HG02623 (cell line): ENCODE measurements around the gene RPL26.

Source experiments
- ATAC-seq: cut with Tn5 transposase; IDR thresholded peaks from one replicate; pipeline ENCODE4 v1.9.1; 2021; ENCODE audit warnings: moderate library complexity; ENCODE audit not compliant: unreplicated experiment

The RPL26 gene

GRCh38 chr17:8383143-8383822 lies at the start of gene RPL26:
TSS of gene RPL26 (minus strand) at chr17:8383193. CDS start at chr17:8382310, 883 bp downstream.
- peak; percentile 90 for ATAC-seq

- no peak for ATAC-seq
Measured at GRCh38 chr17:8430966-8431365, 48.0 kb upstream of the RPL26 start.

GRCh38 chr17:8426802-8427201 lies 43.8 kb upstream of the RPL26 start:
- ATAC-seq = no peak

DNA sequence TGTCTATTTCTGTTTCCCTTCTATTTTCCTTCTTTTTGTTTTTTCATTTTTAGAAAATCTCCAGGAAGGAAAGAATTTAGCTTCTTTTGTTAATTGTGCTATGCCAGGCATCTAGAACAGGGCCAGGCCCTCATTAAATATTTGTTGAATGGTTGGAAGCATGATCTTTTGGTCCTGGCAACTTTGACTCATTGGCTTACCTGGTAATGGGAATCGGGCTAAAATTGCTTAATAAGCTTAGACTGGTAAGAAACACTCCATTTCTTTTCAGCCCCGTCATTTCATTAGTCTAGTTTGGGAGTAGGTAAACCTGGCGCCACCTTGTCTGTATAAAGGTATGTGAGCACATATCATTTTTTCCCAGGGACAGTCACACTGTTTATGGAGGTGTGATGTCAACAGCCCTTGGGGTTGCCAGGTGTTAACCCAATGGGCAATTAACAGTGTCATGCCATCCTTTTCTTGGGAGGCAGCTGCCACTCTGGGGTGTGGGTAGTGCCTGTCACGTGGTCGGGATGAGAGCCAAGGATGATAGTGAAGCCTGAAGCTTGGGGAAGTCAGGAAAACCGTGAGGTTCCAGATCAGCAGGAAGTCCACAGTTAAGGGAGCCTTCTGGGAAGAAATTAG lies 43.2 kb upstream of the RPL26 start:
- no peak for ATAC-seq

DNA sequence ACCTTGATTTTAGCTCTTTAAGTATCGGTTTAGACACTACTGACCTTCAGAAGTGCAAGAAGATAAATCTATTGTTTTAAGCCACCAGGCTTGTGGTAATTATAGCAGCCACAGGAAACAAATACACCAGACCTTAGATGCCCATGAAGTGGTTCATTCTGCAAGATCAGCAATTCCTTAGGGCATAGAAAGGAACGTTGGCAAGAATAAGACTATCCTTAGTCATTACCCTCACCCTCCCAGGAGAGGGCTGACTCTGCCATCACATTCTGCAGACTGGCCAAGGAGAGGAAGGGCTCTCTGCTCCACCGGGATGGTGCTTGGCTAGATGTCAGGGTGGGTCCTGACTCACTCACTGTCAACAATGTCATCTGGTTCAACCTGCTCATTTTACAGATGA lies 38.6 kb upstream of the RPL26 start:
- ATAC-seq = no peak

DNA sequence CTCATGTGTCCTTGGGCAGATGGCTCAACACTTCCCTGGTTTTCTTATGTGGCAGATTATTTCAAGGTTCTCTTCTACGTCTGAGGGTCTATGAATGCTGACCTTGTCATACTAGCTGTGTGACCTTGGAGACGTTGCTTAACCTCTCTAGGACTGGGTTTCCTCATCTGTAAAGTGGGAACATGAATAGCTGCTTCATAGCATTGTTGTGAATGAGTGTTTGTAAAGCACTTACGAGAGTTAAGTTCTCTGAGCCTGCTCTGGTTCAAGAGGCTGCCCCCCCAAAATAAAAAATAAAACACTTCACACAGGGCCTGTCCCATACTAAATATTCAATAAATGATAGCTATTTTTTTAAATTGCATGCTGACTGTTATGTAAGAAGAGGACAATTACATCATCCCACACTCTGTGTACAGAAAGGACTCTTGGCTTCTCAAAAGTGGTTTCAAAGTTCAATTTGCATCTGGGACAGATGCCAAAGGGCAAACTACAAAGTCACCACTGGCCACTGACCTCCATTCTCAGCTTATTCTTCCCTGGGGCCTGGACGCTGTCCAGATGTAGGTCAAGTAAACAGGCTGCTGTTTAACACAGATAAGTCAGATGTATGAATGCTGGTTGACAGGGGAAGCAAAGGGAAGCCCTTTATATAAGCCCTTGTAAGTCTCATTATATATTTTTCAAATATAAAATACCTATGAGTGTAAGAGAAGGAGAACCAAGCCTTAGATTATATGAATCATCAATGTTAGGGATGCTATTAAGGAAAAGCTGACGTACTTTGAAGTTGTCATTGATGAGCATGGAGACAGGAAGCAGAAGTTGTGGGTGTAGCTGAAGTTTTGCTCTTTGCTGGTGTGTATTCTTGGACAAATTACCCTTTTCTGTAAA lies 37.3 kb upstream of the RPL26 start:
- ATAC-seq = no peak

GRCh38 chr17:8419305-8419704 lies 36.3 kb upstream of the RPL26 start:
- ATAC-seq = no peak

DNA sequence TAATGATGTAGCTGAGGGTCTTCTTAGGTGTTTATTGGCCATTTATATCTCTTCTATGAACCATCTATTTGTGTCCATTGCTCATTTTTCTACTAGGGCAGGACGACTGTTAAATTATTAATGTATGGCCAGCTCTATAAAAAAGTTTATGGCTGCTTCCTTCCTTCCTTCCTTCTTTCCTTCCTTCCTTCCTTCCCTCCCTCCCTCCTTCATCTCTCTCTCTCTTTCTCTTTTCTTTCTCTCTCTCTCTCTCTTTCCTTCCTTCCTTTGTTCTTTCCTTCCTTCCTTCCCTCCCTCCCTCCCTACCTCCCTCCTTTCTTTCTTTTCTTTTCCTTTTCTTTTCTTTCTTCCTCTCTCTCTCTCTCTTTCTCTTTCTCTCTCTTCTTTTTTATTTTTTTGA lies 35.5 kb upstream of the RPL26 start:
- no peak for ATAC-seq

DNA sequence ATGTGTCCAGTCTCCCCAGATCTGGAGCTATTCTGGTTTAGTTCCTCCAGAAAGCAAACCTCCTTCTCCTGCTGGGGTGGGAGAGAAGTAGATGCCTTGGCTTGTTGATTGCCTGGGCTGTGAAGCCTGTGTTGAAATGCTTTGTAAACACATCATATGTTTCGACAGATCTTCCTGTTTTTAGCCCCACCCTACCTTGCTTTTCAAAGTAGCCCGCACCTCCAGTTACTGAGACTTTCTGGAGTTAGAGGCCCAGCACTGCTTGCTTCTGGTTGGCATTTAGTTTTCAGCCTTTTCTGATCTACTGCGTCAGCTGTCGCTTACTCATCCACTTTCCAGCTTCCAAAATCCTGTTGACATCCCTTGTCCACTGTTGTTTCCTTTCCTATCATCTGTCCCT lies 34.8 kb upstream of the RPL26 start:
- ATAC-seq = no peak

- ATAC-seq = no peak
Measured at GRCh38 chr17:8413938-8414337, 30.9 kb upstream of the RPL26 start.

GRCh38 chr17:8413328-8413727 lies 30.3 kb upstream of the RPL26 start:
- no peak for ATAC-seq

DNA sequence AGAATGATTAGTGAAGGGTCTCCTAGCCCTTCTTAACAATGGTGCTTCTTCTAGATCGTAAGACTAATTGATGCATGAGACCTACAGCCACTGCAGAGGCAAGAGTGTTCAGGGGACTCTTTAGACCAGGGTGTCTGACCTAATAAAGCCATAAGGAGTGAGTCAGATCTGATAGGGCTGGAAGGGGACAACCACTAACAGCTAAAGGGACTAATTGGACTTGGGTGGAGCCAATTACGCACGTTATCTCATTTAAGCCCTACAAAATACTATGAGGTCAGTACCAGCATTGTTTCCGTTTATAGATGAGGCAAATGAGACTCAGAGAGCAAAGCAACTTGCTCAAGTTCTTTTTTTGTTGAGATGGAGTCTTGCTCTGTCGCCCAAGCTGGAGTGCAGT lies 29.1 kb upstream of the RPL26 start:
- no peak for ATAC-seq

- no peak for ATAC-seq
Measured at GRCh38 chr17:8410883-8411238, 27.9 kb upstream of the RPL26 start.

GRCh38 chr17:8409966-8410882 lies 27.2 kb upstream of the RPL26 start:
- no peak for ATAC-seq

GRCh38 chr17:8408371-8408770 lies 25.4 kb upstream of the RPL26 start:
- ATAC-seq = no peak

DNA sequence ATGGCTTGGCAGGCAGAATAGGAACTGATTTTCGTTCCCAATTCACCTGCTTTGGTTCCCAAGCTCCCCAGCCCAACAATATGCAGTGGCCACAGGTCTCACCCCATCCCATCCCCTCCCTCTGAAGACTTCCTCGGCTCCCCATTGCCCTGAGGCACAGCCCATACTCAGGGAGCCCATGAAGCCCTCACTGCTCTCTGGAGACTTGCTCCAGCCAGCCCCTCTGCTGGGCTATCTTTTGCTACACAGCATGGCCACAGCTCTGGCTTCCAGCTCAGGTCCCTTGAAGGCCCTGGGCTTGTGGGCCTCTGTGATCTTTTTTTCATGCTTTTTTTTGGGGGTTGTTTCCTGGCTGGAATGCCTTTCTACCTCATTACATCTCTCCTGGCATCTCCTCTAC lies 23.2 kb upstream of the RPL26 start:
- no peak for ATAC-seq

DNA sequence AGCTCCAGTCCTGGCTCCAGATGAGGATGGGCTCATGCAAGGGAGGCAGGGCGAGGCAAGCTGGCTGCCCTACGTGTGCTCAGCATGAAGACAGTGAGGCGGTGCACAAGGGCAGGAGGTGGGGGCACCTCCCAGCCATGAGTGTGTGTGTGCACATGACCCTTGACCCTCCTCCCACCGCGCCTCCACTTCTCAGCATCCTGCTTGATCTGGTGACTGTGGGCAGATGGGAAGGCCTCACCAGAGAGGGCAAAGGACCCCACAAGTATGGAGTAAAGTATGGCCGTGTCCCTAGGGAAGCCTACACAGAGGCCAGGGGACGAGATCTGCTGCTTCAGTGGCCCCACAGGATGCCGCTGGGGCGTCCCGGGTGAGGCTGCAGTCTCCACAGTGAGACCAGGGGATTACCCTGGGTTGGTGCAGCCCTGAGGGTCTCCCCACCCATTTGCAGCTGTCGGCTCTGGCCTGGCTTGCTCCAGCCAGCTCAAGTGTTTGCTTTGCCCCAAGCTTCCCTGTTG lies 22.6 kb upstream of the RPL26 start:
- ATAC-seq = no peak

DNA sequence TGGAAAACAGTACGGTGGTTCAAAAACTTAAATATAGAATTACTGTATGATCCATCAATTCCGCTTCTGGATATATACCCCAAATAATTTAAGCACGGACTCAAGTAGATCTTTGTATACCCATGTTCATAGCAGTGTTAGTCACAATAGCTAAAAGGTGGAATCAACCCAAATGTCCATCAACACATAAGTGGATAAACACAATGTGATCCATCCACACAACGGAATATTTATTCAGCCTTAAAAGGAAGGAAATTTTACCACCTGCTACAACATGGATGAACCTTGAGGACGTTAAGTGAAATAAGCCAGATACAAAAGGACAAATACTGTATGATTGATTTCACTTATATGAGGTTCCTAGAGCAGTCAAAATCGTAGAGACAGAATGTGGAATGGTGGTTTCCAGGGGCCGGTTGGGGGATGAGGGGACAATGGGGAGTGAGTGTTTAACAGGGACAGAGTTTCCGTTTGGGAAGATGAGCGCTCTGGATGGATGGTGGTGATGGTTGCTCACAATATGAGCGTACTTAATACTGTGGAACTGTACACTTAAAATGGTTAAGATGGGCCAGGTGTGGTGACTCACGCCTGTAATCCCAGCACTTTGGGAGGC lies 20.0 kb upstream of the RPL26 start:
- ATAC-seq = no peak

GRCh38 chr17:8401107-8401506 lies 18.1 kb upstream of the RPL26 start:
- ATAC-seq = no peak

DNA sequence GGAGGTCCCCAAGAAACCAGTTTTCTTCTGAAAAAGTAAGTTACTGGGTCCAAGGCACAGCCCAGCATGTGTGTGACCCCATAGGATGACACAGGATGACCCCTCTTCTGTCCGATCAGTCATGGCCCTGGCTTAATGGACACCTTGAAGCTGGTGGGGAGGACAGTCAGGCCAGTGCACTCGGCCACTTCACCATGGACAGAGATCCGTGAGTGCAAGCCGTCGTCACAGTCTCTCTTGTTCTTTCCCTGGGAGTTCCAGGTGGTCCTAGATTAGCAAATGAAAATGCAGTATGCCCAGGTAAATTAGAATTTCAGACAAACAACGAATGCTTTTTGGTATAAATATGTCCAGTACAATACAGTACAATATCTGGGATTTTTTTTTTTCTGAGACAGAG lies 16.0 kb upstream of the RPL26 start:
- no peak for ATAC-seq
